MG63 (cell line): ENCODE measurements around the gene DGKD. TPM values are rescaled to one million over a fixed set of nuclear protein-coding genes. Genes with fewer than 3 reads are reported as not detected.
"Not testable (repeated sequence)": the region's sequence is repeated elsewhere in the genome, so short reads cannot be mapped to it uniquely, and the experiment has no call there.

Source experiments
- DNase-seq: peaks from one replicate; pipeline ENCODE4 v3.0.0-alpha.2; 2020
- H3K27me3 ChIP-seq: fragments of 250-450 bp; sonication (Bioruptor Pico); 2 replicates; pipeline ENCODE4 v1.5.1; 2020; ENCODE audit warnings: mild to moderate bottlenecking, moderate library complexity
- H3K36me3 ChIP-seq: fragments of 250-450 bp; sonication (Bioruptor Pico); 2 replicates; pipeline ENCODE4 v1.5.1; 2020; ENCODE audit warnings: mild to moderate bottlenecking, moderate library complexity
- H3K4me3 ChIP-seq: fragments of 250-450 bp; sonication (Bioruptor Pico); 2 replicates; pipeline ENCODE4 v1.5.1; 2020; ENCODE audit warnings: mild to moderate bottlenecking, moderate library complexity
- H3K9me3 ChIP-seq: fragments of 250-450 bp; sonication (Bioruptor Pico); 2 replicates; pipeline ENCODE4 v1.5.1; 2020; ENCODE audit warnings: mild to moderate bottlenecking, moderate library complexity
- total RNA-seq: library from RNA; depleted of rRNA; stranded (reverse); fragments of >200 nt; shearing (Covaris generic); gene quantifications from 2 replicates; pipeline ENCODE4 v1.2.3, GENCODE V29; 2014; ENCODE audit warnings: low replicate concordance

Gene DGKD
- total RNA-seq, 1 experiment from 2014 or later: 8.8 TPM

DNA sequence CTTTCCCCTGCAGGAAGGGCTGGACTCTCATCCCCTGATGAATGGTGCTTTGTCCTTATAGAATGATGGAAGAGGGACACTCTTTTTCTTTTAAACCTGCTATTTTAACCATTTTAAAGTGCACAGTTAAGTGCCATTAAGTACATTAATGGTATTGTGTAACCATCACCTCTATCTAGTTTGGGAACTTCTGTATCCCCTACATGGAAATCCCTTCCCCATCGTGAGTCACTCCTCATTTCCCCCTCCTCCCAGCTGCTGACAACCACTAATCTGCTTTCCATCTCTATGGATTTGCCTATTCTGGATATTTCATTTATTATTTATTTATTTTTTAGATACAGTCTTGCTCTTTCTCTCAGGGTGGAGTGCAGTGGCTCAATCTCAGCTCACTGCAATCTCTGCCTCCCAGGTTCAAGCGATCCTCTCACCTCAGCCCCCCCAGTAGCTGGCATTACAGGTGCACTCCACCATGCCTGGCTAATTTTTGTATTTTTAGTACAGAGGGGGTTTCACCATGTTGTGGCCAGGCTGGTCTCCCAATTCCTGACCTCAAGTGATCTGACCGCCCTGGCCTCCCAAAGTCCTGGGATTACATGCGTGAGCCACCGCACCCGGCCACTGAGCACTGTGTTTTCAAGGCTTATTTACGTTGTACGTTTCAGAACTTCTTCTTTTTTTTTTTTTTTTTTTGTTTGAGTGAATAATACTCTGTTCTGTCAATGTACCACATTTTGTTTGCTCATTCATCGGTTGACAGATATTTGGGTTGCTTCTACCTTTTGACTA lies 15.8 kb downstream of the DGKD start:
- Histone ChIP-seq H3K27me3 (no peaks in the 10 kb centered on the region), H3K4me3 (no peak overlapping the region), H3K9me3 (no peaks in the 10 kb centered on the region), H3K36me3 (peaks cover 7% of the 10 kb centered on the region)
- DNase-seq: no peak

DNA sequence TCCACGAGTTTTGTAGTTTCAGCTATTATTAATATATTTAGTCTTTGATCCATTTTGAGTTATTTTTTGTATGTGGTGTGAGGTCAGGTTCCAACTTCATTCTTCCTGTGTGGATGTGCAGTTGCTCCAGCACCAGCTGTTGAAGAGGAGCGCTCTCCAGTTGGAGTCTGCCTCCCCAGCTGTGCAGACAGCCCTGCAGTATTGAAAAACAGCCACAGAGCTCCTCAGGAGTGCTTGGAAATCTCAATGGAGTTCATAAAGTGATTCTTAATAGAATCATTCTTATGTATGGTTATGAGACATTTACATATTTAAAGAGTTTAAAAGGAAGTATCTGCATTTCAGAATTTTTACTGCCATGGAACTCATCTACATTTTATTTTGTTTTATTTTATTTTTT lies 17.3 kb downstream of the DGKD start:
- Histone ChIP-seq H3K36me3 (peaks cover 7% of the 10 kb centered on the region; the same call in 1 of the 2 replicates), H3K27me3 (no peaks in the 10 kb centered on the region), H3K9me3 (no peaks in the 10 kb centered on the region), H3K4me3 (no peak overlapping the region)
- DNase-seq: no peak

GRCh38 chr2:233372855-233373254 lies 18.6 kb downstream of the DGKD start:
- Histone ChIP-seq H3K36me3 (peaks cover 11% of the 10 kb centered on the region), H3K4me3 (no peak overlapping the region), H3K9me3 (no peaks in the 10 kb centered on the region), H3K27me3 (no peaks in the 10 kb centered on the region)
- DNase-seq: no peak

- DNase-seq: no peak
- no peaks in the 10 kb centered on the region for H3K27me3 ChIP-seq
These were observed 19.0 kb downstream of the DGKD start for GRCh38 chr2:233373316-233373715.

DNA sequence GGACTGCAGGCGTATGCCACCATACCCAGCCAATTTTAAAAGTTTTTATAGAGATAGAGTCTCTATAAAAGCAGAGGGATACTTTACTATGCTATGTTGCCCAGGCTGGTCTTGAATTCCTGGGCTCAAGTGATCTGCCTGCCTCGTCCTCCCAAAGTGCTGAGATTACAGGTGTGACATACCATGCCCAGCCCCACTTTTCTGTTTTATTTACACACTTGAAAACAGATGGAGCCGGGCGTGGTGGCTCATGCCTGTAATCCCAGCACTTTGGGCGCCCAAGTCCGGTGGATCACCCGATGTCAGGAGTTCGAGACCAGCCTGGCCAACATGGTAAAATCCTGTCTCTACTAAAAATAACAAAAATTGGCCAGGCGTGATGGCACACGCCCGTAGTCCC lies 20.5 kb downstream of the DGKD start:
- H3K4me3 ChIP-seq, H3K9me3 ChIP-seq, H3K27me3 ChIP-seq, DNase-seq: not testable (repeated sequence)
- H3K36me3 ChIP-seq: peaks cover 11% of the 10 kb centered on the region

More at GRCh38 chr2:233373316-233373715, 19.0 kb downstream of the DGKD start:
- H3K36me3 ChIP-seq: peaks cover 11% of the 10 kb centered on the region
- no peak overlapping the region for H3K4me3 ChIP-seq
- no peaks in the 10 kb centered on the region for H3K9me3 ChIP-seq

DNA sequence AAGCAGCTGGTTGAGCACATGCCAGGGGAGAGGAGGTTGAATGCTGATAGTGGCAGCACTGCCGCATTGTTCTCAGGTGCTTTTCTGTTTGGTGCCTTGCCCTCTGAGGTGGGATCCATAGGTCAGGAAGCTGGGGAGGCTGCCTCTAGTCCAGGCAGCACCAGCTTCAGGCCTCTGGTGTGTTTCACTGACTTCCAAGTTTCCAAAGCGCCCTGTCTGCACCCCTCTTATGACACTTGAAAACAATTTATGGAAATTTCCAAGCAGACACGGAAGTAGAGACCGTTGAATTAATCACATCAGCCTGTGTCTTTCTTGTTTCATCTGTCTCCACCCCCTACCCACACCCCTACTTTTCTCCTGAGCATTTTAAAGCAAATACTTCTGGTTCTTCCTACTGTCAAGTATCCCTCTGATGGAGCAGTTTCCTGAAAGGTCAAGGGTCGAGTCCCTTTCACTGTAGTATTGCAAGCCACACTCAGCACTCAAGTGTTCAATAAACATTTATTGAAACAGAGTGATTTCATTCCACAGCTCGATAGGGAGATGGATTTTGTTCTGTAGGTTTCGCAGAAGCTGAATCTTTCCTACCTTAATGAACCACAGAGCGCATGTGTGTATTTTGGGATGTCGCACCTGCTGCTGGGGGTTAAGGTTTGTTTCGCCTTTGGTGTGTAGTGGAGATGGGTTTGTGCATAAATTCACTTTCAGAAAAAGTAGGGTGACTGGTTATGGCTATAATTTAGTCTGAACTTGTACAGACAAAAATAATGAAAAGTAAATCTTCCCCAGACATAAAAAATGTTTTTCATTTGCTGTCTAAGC lies 21.4 kb downstream of the DGKD start:
- no peak overlapping the region for H3K4me3 ChIP-seq
- H3K27me3 ChIP-seq: no peaks in the 10 kb centered on the region
- no peaks in the 10 kb centered on the region for H3K9me3 ChIP-seq
- peaks cover 11% of the 10 kb centered on the region for H3K36me3 ChIP-seq
- DNase-seq: no peak

DNA sequence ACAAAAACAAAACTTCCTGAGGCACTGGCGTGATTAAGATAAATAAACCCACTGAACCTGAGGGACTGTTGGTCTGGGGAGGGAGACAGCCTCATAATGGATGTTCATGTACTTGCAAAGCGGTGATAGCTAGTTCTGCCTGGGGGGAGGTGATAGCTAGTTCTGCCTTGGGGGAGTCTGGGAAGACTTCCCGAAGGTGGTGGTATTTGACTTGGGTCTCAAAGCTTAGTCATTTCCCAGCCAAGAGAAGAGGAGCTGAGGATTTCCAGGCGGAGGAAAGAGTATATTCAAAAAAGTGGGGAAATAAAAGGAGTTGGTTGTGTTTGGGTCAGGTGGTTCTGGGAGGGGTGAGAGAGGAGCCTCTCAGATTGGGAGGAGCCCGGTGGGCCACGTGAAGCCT lies 24.7 kb downstream of the DGKD start:
- no peak for DNase-seq
- H3K27me3 ChIP-seq: no peaks in the 10 kb centered on the region
- H3K4me3 ChIP-seq: no peak overlapping the region
- peaks cover 4% of the 10 kb centered on the region for H3K36me3 ChIP-seq
- no peaks in the 10 kb centered on the region for H3K9me3 ChIP-seq

- Histone ChIP-seq H3K9me3 (no peaks in the 10 kb centered on the region), H3K27me3 (no peaks in the 10 kb centered on the region), H3K36me3 (peaks cover 4% of the 10 kb centered on the region), H3K4me3 (no peak overlapping the region)
- DNase-seq: no peak
These were observed 25.1 kb downstream of the DGKD start for GRCh38 chr2:233379441-233379840.

- DNase-seq: no peak
- Histone ChIP-seq H3K27me3 (no peaks in the 10 kb centered on the region), H3K36me3 (peaks cover 4% of the 10 kb centered on the region), H3K9me3 (no peaks in the 10 kb centered on the region), H3K4me3 (no peak overlapping the region)
These were observed 26.0 kb downstream of the DGKD start for GRCh38 chr2:233380132-233380895.

GRCh38 chr2:233380995-233381637 lies 26.8 kb downstream of the DGKD start:
- Histone ChIP-seq H3K9me3 (no peaks in the 10 kb centered on the region), H3K36me3 (peaks cover 4% of the 10 kb centered on the region; the same call in 1 of the 2 replicates), H3K4me3 (no peak overlapping the region), H3K27me3 (no peaks in the 10 kb centered on the region)
- DNase-seq: no peak

DNA sequence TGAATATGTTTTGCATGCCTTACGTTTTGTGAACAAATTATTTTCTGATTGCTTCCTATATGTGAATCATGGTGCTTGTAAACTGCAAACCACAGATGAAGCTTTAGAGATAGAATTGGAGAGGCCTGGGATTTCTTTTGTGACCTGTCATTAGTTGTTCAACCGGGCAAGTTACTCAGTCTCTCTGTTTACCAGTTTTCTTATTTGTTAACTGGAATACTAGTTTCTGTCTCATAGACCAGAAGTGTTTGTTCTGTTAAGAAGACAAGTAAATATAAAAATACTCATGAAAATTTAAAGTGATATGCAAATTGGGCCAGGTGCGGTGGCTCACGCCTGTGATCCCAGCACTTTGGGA lies 27.3 kb downstream of the DGKD start:
- Histone ChIP-seq H3K36me3 (peaks cover 4% of the 10 kb centered on the region; the same call in 1 of the 2 replicates), H3K9me3 (no peaks in the 10 kb centered on the region), H3K4me3 (no peak overlapping the region), H3K27me3 (no peaks in the 10 kb centered on the region)
- no peak for DNase-seq

GRCh38 chr2:233384015-233384414 lies 29.7 kb downstream of the DGKD start:
- Histone ChIP-seq H3K9me3 (no peaks in the 10 kb centered on the region), H3K27me3 (no peaks in the 10 kb centered on the region), H3K36me3 (peaks cover 6% of the 10 kb centered on the region; the same call in 1 of the 2 replicates), H3K4me3 (no peak overlapping the region)
- no peak for DNase-seq

- no peaks in the 10 kb centered on the region for H3K9me3 ChIP-seq
- H3K27me3 ChIP-seq: no peaks in the 10 kb centered on the region
- H3K36me3 ChIP-seq: peaks cover 9% of the 10 kb centered on the region; the same call in 1 of the 2 replicates
- H3K4me3 ChIP-seq: no peak overlapping the region
- no peak for DNase-seq
These were observed 30.7 kb downstream of the DGKD start for GRCh38 chr2:233384811-233385488.

DNA sequence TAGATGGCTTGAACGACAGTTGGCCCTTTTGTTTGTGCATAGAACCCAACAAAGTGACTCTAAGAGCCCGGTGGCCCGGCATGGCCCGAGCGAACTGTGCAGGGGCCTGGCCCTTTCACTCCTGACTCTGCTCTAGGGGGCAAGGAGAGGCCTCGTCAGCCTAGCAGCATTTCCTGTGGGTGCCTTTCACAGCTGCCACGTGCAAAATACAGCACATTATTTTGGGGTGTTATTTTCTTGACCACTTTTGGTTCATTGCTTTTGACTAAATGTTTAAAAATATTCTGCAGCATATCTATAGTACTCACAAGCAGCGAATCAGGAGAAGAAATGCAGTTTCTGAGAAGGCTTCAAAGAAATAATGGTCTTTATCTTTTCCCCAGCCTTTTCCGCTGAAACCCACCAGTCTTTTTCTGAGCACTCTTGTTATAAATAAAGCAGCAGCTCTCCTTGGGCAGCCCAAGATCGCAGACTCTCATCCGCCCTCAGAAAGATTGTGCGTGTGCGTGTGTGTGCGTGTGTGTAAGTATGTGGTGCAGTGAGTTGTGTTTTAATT lies 31.3 kb downstream of the DGKD start:
- no peaks in the 10 kb centered on the region for H3K9me3 ChIP-seq
- no peak for DNase-seq
- peaks cover 9% of the 10 kb centered on the region; the same call in 1 of the 2 replicates for H3K36me3 ChIP-seq
- no peaks in the 10 kb centered on the region for H3K27me3 ChIP-seq
- H3K4me3 ChIP-seq: no peak overlapping the region

GRCh38 chr2:233386382-233387041 lies 32.2 kb downstream of the DGKD start:
- Histone ChIP-seq H3K9me3 (no peaks in the 10 kb centered on the region), H3K36me3 (peaks cover 9% of the 10 kb centered on the region; the same call in 1 of the 2 replicates), H3K4me3 (no peak overlapping the region), H3K27me3 (no peaks in the 10 kb centered on the region)
- DNase-seq: peak; percentile 59
